ENCODE results near the gene DYRK1A.

DNA sequence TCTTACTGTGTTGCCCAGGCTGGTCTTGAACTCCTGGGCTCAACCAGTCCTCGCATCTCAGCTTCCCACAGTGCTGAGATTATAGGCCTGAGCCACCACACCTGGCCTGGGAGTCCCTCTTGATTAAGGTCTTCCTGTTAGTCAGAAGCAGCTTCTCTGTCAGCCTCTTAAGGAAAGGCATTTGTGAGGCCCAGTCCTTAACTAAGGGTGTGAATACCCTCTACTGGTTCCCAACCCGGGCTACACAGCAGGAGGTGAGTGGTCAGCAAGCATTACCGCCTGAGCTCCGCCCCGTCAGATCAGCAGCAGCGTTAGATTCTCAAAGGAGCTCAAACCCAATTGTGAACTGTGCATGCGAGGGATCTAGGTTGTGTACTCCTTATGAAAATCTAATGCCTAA is 117.2 kb downstream of the DYRK1A start:
- TF ChIP-seq, protein P1, sequence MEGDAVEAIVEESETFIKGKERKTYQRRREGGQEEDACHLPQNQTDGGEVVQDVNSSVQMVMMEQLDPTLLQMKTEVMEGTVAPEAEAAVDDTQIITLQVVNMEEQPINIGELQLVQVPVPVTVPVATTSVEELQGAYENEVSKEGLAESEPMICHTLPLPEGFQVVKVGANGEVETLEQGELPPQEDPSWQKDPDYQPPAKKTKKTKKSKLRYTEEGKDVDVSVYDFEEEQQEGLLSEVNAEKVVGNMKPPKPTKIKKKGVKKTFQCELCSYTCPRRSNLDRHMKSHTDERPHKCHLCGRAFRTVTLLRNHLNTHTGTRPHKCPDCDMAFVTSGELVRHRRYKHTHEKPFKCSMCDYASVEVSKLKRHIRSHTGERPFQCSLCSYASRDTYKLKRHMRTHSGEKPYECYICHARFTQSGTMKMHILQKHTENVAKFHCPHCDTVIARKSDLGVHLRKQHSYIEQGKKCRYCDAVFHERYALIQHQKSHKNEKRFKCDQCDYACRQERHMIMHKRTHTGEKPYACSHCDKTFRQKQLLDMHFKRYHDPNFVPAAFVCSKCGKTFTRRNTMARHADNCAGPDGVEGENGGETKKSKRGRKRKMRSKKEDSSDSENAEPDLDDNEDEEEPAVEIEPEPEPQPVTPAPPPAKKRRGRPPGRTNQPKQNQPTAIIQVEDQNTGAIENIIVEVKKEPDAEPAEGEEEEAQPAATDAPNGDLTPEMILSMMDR (IDR thresholded peaks at IDR 0.05): no peak
- no peak for TF ChIP-seq POLR2A (IDR thresholded peaks at IDR 0.05)

All from heart left ventricle (tissue), 13 donors.